Glutamatergic neuron (in vitro differentiated cells): ENCODE results near the gene LAD1. TPM values are rescaled to one million over a fixed set of nuclear protein-coding genes. Genes with fewer than 3 reads are reported as not detected.

Experiments used
- DNase-seq: peaks from one replicate; pipeline ENCODE4 v3.0.0; 2022
- H3K27ac Mint-ChIP-seq: one replicate; pipeline ENCODE4 v1.8.0; 2020; ENCODE audit warnings: mild to moderate bottlenecking, mixed read lengths, inconsistent platforms; ENCODE audit not compliant: unreplicated experiment
- H3K27me3 Mint-ChIP-seq: one replicate; pipeline ENCODE4 v1.8.0; 2020; ENCODE audit warnings: mild to moderate bottlenecking, moderate library complexity, mixed read lengths, inconsistent platforms; ENCODE audit not compliant: unreplicated experiment
- H3K36me3 Mint-ChIP-seq: one replicate; pipeline ENCODE4 v1.8.0; 2020; ENCODE audit warnings: mild to moderate bottlenecking, mixed read lengths, inconsistent platforms; ENCODE audit not compliant: unreplicated experiment
- H3K4me1 Mint-ChIP-seq: one replicate; pipeline ENCODE4 v1.8.0; 2020; ENCODE audit warnings: mild to moderate bottlenecking, low read depth, mixed read lengths, inconsistent platforms; ENCODE audit not compliant: unreplicated experiment
- H3K4me3 Mint-ChIP-seq: one replicate; pipeline ENCODE4 v1.8.0; 2020; ENCODE audit warnings: mild to moderate bottlenecking, mixed read lengths, inconsistent platforms; ENCODE audit not compliant: unreplicated experiment
- H3K9me3 Mint-ChIP-seq: one replicate; pipeline ENCODE4 v1.8.0; 2020; ENCODE audit warnings: mild to moderate bottlenecking, moderate library complexity, mixed read lengths, inconsistent platforms; ENCODE audit not compliant: unreplicated experiment
- CTCF ChIP-seq: fragments of 200-600 bp; sonication (generic); IDR thresholded peaks from one replicate; pipeline ENCODE4 v1.5.0; 2021; ENCODE audit not compliant: partially characterized antibody, unreplicated experiment
- long read RNA-seq: library from polyadenylated mRNA; unstranded; transcript quantifications from one replicate; pipeline ENCODE4 v2.0.0, GENCODE V29; 2020; ENCODE audit not compliant: unreplicated experiment
- total RNA-seq: library from RNA; stranded (reverse); fragmentation: NEBNext Ultra II Directional; extraction: Animal tissue kit (Norgen Biotek cat#: 25700); gene quantifications from one replicate; pipeline ENCODE4 v1.2.1, GENCODE V29; 2021; ENCODE audit not compliant: unreplicated experiment

The LAD1 gene
- 0.25 TPM for total RNA-seq
- long read RNA-seq = 0 reads

DNA sequence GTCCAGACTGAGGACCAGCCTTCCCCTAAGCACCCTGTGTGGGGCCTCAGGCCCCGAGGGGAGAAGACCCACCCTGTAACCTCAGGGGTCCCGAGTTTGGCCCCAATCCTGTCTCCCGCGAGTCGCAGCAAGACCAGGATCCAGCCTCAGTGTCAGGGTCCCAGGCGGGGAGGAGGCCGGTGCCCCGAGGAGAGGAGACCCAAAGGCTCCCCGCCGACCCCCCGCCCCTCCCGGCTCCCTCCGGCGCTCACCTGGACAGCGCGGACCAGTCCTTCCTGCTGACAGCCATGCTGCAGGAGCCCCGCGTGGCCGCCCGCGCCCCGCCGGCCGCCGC is at the start of gene LAD1:
TSS of gene LAD1 (minus strand) at position 307 of the 334 bp plus-strand sequence. CDS start at position 289, 18 bp downstream.
- H3K4me3 Mint-ChIP-seq = no peak within 1 kb of the TSS
- H3K27me3 Mint-ChIP-seq = peaks cover 13% of the 10 kb centered on the region
- H3K36me3 Mint-ChIP-seq = no peaks in the 10 kb centered on the region
- no peak within 1 kb of the TSS for H3K27ac Mint-ChIP-seq
- H3K4me1 Mint-ChIP-seq = no peaks in the 10 kb centered on the region
- DNase-seq = no peak
- TF ChIP-seq CTCF = no peak
- peaks cover 7% of the 10 kb centered on the region for H3K9me3 Mint-ChIP-seq

DNA sequence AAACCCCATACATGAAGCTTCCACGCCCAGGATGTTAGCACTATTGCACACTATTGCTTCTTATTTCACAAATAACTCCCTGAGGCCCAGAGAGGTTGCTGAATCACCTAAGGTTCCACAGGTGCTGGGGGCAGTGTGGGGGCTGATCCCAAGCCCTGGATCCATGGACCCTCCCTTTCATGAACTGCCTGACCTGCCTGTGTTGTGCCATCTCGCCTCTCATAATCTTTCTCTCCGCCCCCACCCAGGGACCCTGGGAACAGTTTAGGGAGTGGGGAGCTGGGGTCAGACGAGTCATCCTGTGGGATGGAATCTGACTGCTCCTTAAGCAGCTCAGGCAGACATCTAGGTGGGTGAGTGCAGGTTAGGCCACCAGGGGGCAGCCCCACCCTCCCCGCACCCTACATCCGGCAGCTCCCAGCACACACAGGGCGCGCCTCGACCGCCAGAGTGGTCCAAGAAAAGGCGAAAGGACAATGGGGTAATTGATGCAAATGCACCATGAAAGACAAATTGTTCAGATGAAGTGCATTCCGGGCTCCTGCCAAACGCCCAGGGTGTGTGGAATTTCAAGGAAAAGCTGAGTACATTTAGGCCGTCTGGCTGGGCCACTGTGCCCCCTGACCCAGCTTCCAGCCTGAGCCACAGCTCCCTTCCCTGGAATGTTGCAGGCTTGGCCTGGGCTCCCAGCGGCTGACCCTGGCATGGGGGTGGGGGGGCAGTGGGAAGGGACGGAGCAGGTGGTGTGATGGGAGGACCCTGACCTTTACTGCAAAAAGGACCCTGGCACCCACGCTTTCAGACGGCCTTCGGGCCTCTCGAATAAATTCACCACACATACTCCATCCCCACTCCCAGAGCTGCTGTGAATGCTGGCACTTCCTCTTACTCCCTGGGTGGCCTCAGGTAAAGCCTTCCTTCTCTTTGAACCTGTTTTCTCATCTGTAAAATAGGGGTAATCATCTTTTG is 49.1 kb upstream of the LAD1 start:
- Mint-ChIP-seq H3K36me3 (no peaks in the 10 kb centered on the region), H3K27me3 (no peaks in the 10 kb centered on the region), H3K27ac (no peak overlapping the region), H3K4me3 (no peak overlapping the region), H3K4me1 (peaks cover 8% of the 10 kb centered on the region), H3K9me3 (peaks cover 3% of the 10 kb centered on the region)
- TF ChIP-seq CTCF = peak; percentile 86
- DNase-seq = peak; percentile 84

DNA sequence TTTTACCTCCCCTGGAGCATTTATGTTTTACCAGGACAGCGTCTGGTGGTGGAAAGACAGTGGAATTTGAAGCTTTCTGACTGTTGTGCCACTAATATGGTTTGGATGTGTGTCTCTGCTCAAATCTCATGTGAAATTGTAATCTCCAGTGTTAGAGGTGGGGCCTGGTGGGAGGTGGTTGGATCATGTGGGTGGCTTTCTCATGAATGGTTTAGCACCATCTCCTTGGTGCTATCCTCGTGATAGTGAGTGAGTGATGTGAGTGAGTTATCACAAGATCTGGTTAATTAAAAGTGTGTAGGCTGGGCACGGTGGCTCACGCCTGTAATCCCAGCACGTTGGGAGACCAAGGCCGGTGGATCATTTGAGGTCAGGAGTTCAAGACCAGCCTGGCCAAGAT is 46.2 kb upstream of the LAD1 start:
- H3K4me3 Mint-ChIP-seq = no peak overlapping the region
- H3K27ac Mint-ChIP-seq = no peak overlapping the region
- DNase-seq = no peak
- peaks cover 5% of the 10 kb centered on the region for H3K4me1 Mint-ChIP-seq
- peaks cover 8% of the 10 kb centered on the region for H3K36me3 Mint-ChIP-seq
- peaks cover 7% of the 10 kb centered on the region for H3K9me3 Mint-ChIP-seq
- TF ChIP-seq CTCF = no peak
- peaks cover 3% of the 10 kb centered on the region for H3K27me3 Mint-ChIP-seq

- Mint-ChIP-seq H3K27ac (no peak overlapping the region), H3K36me3 (peaks cover 8% of the 10 kb centered on the region), H3K4me1 (peaks cover 4% of the 10 kb centered on the region), H3K27me3 (peaks cover 3% of the 10 kb centered on the region), H3K9me3 (peaks cover 7% of the 10 kb centered on the region), H3K4me3 (no peak overlapping the region)
- TF ChIP-seq CTCF = no peak
- no peak for DNase-seq
Measured at GRCh38 chr1:201444792-201445191, 45.7 kb upstream of the LAD1 start.

DNA sequence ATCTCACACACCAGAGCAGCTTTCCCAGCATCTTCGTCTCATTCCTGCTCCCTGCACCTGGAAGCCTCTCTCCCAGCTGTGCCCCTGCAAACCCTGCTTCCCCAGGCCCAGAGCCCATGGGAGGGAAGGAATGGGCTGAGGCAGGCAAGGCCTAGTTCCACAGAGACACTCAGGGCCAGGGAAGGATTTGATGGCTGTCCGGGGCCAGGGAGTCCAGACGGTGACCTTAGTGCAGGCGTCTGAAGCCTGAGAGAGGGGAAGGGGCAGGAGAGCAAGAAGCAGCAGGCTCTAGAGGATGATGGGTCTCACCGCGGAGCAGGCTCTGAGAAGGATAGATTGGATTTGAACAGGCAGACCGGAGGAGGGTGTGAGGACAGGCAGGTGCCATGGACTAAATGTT is 44.6 kb upstream of the LAD1 start:
- peaks cover 2% of the 10 kb centered on the region for H3K4me1 Mint-ChIP-seq
- TF ChIP-seq CTCF = no peak
- H3K27ac Mint-ChIP-seq = no peak overlapping the region

More for the DNA sequence above, 44.6 kb upstream of the LAD1 start:
- Mint-ChIP-seq H3K36me3 (peaks cover 8% of the 10 kb centered on the region), H3K9me3 (peaks cover 5% of the 10 kb centered on the region), H3K27me3 (peaks cover 3% of the 10 kb centered on the region), H3K4me3 (no peak overlapping the region)
- DNase-seq = no peak
